Neuronal stem cell (in vitro differentiated cells): Measurements from ENCODE around the gene TMCO6.
"Not testable (repeated sequence)": the region's sequence is repeated elsewhere in the genome, so short reads cannot be mapped to it uniquely, and the experiment has no call there.

Experiments
- DNase-seq: peaks from one replicate; pipeline ENCODE4 v3.0.0-alpha.2; 2013; ENCODE audit warnings: low spot score
- H2AFZ ChIP-seq: one replicate; pipeline ENCODE4 v1.6.1; 2013; ENCODE audit warnings: mild to moderate bottlenecking, low read length, inconsistent platforms
- H2AK5ac ChIP-seq: 2 replicates; pipeline ENCODE4 v1.6.1; 2013; ENCODE audit warnings: low read depth, mild to moderate bottlenecking, inconsistent platforms, low read length, moderate library complexity, mixed read lengths
- H2BK120ac ChIP-seq: 2 replicates; pipeline ENCODE4 v1.6.1; 2013; ENCODE audit warnings: low read depth, mild to moderate bottlenecking, inconsistent platforms, low read length, moderate library complexity, mixed read lengths
- H2BK12ac ChIP-seq: one replicate; pipeline ENCODE4 v1.6.1; 2013; ENCODE audit warnings: low read length, inconsistent platforms
- H2BK15ac ChIP-seq: 2 replicates; pipeline ENCODE4 v1.6.1; 2013; ENCODE audit warnings: mild to moderate bottlenecking, low read length, inconsistent platforms, mixed read lengths
- H2BK5ac ChIP-seq: one replicate; pipeline ENCODE4 v1.6.1; 2013; ENCODE audit warnings: inconsistent platforms, mild to moderate bottlenecking, low read length, moderate library complexity
- H3K14ac ChIP-seq: one replicate; pipeline ENCODE4 v1.6.1; 2013; ENCODE audit warnings: low read length, inconsistent platforms
- H3K18ac ChIP-seq: 2 replicates; pipeline ENCODE4 v1.6.1; 2013; ENCODE audit warnings: low read length, inconsistent platforms
- H3K23ac ChIP-seq: 2 replicates; pipeline ENCODE4 v1.6.1; 2013; ENCODE audit warnings: low read depth, mild to moderate bottlenecking, mixed read lengths, low read length, inconsistent platforms; ENCODE audit not compliant: poor library complexity
- H3K27ac ChIP-seq: replicated peaks from 3 replicates; pipeline ENCODE4 v1.5.1; 2013; ENCODE audit warnings: low read length, inconsistent platforms
- H3K27me3 ChIP-seq, 3 experiments: 2 replicates each; pipeline ENCODE4 v1.6.1; 2013; ENCODE audit warnings: low read length in 3 of 3, mild to moderate bottlenecking in 2 of 3, inconsistent platforms in 1 of 3, low read depth in 1 of 3, mixed read lengths in 1 of 3, moderate library complexity in 1 of 3; ENCODE audit not compliant: control insufficient read depth in 3 of 3, insufficient read depth in 3 of 3
- H3K36me3 ChIP-seq, 2 donors: replicated peaks in 1 of 2; 2 replicates each; pipeline ENCODE4 v1.6.1; 2013; ENCODE audit warnings: low read length in 2 of 2; ENCODE audit not compliant: control insufficient read depth in 2 of 2, insufficient read depth in 2 of 2
- H3K4ac ChIP-seq: 2 replicates; pipeline ENCODE4 v1.6.1; 2013; ENCODE audit warnings: inconsistent platforms, mild to moderate bottlenecking, low read length, moderate library complexity
- H3K4me1 ChIP-seq, 2 donors: 1 replicate in 1 of 2; 2 replicates in 1 of 2; pipeline ENCODE4 v1.6.1; 2013; ENCODE audit warnings: low read length in 2 of 2, low read depth in 1 of 2; ENCODE audit not compliant: control insufficient read depth in 2 of 2, insufficient read depth in 1 of 2
- H3K4me2 ChIP-seq: one replicate; pipeline ENCODE4 v1.6.1; 2013; ENCODE audit warnings: mild to moderate bottlenecking, low read length, inconsistent platforms; ENCODE audit not compliant: insufficient read depth, poor library complexity, severe bottlenecking
- H3K4me3 ChIP-seq, 2 donors: 2 replicates each; pipeline ENCODE4 v1.5.1; 2013; ENCODE audit warnings: low read length in 2 of 2, mild to moderate bottlenecking in 2 of 2, inconsistent platforms in 1 of 2, moderate library complexity in 1 of 2
- H3K79me1 ChIP-seq: one replicate; pipeline ENCODE4 v1.6.1; 2013; ENCODE audit warnings: low read depth, mild to moderate bottlenecking, inconsistent platforms, low read length, moderate library complexity
- H3K9ac ChIP-seq: one replicate; pipeline ENCODE4 v1.6.1; 2013; ENCODE audit warnings: mild to moderate bottlenecking, low read depth, low read length, inconsistent platforms; ENCODE audit not compliant: poor library complexity
- H3K9me3 ChIP-seq, 2 donors: replicated peaks in 1 of 2; 2 replicates each; pipeline versions ENCODE3 to v1.6.1; 2013; ENCODE audit warnings: low read length in 2 of 2, mild to moderate bottlenecking in 2 of 2, inconsistent platforms in 1 of 2, low read depth in 1 of 2, mixed read lengths in 1 of 2, moderate library complexity in 1 of 2; ENCODE audit not compliant: control insufficient read depth in 2 of 2, insufficient read depth in 1 of 2
- H4K8ac ChIP-seq: one replicate; pipeline ENCODE4 v1.6.1; 2013; ENCODE audit warnings: low read depth, mild to moderate bottlenecking, inconsistent platforms, low read length, moderate library complexity
- H4K91ac ChIP-seq: one replicate; pipeline ENCODE4 v1.6.1; 2013; ENCODE audit warnings: low read length, low read depth, mild to moderate bottlenecking, inconsistent platforms; ENCODE audit not compliant: poor library complexity
- WGBS, 2 donors: extraction: QIAGEN DNeasy Blood & Tissue Kit; methylation state at CpG; one replicate each; pipeline ENCODE4 v1.1.7; 2013; ENCODE audit warnings: missing lambda C conversion rate in 2 of 2, mixed read lengths in 1 of 2; ENCODE audit not compliant: insufficient read length in 2 of 2, insufficient replicate concordance in 1 of 2; ENCODE audit errors: extremely low coverage in 2 of 2; 5-methylcytosine and 5-hydroxymethylcytosine counted together

Gene TMCO6

GRCh38 chr5:140600096-140600495, 39.2 kb upstream of the TMCO6 start:
- no peak overlapping the region for H2BK5ac ChIP-seq
- no peak overlapping the region for H3K4me3 ChIP-seq
- H3K4me1 ChIP-seq, result no peaks in the 10 kb centered on the region

GRCh38 chr5:140602147-140602546, 37.1 kb upstream of the TMCO6 start:
- no peak overlapping the region for H4K91ac ChIP-seq
- H2BK5ac ChIP-seq, result no peak overlapping the region
- no peak overlapping the region for H2BK120ac ChIP-seq
- no peak overlapping the region for H3K23ac ChIP-seq
- H3K27ac ChIP-seq, result no peak overlapping the region
- H3K36me3 ChIP-seq, result no peaks in the 10 kb centered on the region
- no peak overlapping the region for H2BK12ac ChIP-seq
- H3K4me3 ChIP-seq, result no peak overlapping the region
- no peaks in the 10 kb centered on the region for H3K4me1 ChIP-seq
- H3K9ac ChIP-seq, result no peak overlapping the region
- H3K4me2 ChIP-seq, result no peak overlapping the region
- DNase-seq, result no peak
- peaks cover 0 to 6% (median 0%) of the 10 kb centered on the region in 3 experiments for H3K27me3 ChIP-seq
- H4K8ac ChIP-seq, result no peak overlapping the region
- no peak overlapping the region for H2AK5ac ChIP-seq
- no peak overlapping the region for H3K14ac ChIP-seq
- WGBS, 2 donors, result no CpG with 5 or more reads among the region's 4 CpGs
- no peak overlapping the region for H2BK15ac ChIP-seq
- no peak overlapping the region for H3K18ac ChIP-seq
- H3K9me3 ChIP-seq, result peaks cover 0 to 2% of the 10 kb centered on the region in 2 donors
- no peaks in the 10 kb centered on the region for H3K79me1 ChIP-seq
- H3K4ac ChIP-seq, result no peak overlapping the region
- no peak overlapping the region for H2AFZ ChIP-seq

More at GRCh38 chr5:140600096-140600495, 39.2 kb upstream of the TMCO6 start:
- H3K4me2 ChIP-seq, result no peak overlapping the region
- no peak overlapping the region for H3K23ac ChIP-seq
- H2AFZ ChIP-seq, result no peak overlapping the region
- H2AK5ac ChIP-seq, result no peak overlapping the region
- no peak overlapping the region for H4K91ac ChIP-seq
- H3K9ac ChIP-seq, result no peak overlapping the region
- no peak overlapping the region for H3K14ac ChIP-seq
- no peak overlapping the region for H2BK15ac ChIP-seq
- no peak overlapping the region for H2BK120ac ChIP-seq
- peaks cover 0 to 6% (median 0%) of the 10 kb centered on the region in 3 experiments for H3K27me3 ChIP-seq
- H3K4ac ChIP-seq, result no peak overlapping the region
- no peak overlapping the region for H3K18ac ChIP-seq
- H3K79me1 ChIP-seq, result no peaks in the 10 kb centered on the region
- no peak for DNase-seq
- H3K9me3 ChIP-seq, result peaks cover 0 to 2% of the 10 kb centered on the region in 2 donors
- H4K8ac ChIP-seq, result no peak overlapping the region
- H3K27ac ChIP-seq, result no peak overlapping the region
- H3K36me3 ChIP-seq, result no peaks in the 10 kb centered on the region
- no peak overlapping the region for H2BK12ac ChIP-seq

- H3K4me3 ChIP-seq, H2BK120ac ChIP-seq, H2BK15ac ChIP-seq, H2BK5ac ChIP-seq, H2BK12ac ChIP-seq, H4K8ac ChIP-seq, H3K4me2 ChIP-seq, H3K4me1 ChIP-seq, H2AFZ ChIP-seq, H3K23ac ChIP-seq, H3K9ac ChIP-seq, H3K27me3 ChIP-seq, H3K18ac ChIP-seq, H3K79me1 ChIP-seq, H3K14ac ChIP-seq, H3K4ac ChIP-seq, H2AK5ac ChIP-seq, H3K27ac ChIP-seq, H3K9me3 ChIP-seq, H4K91ac ChIP-seq, H3K36me3 ChIP-seq, DNase-seq: not testable (repeated sequence)
- WGBS, 2 donors, result no CpG with 5 or more reads among the region's 4 CpGs
Measured at GRCh38 chr5:140603446-140603698, 35.9 kb upstream of the TMCO6 start.

- no peak overlapping the region for H3K9ac ChIP-seq
- H3K18ac ChIP-seq, result no peak overlapping the region
- no peaks in the 10 kb centered on the region for H3K36me3 ChIP-seq
- no peak overlapping the region for H4K91ac ChIP-seq
- H3K27me3 ChIP-seq, result peaks cover 0 to 3% (median 0%) of the 10 kb centered on the region in 3 experiments
- H3K4ac ChIP-seq, result no peak overlapping the region
- no peak overlapping the region for H2BK5ac ChIP-seq
- no peaks in the 10 kb centered on the region for H3K79me1 ChIP-seq
- no peak overlapping the region for H2AK5ac ChIP-seq
- DNase-seq, result no peak
- no peak overlapping the region for H2BK120ac ChIP-seq
- H2AFZ ChIP-seq, result no peak overlapping the region
- no peak overlapping the region for H3K4me3 ChIP-seq
- peaks cover 0 to 2% of the 10 kb centered on the region in 2 donors for H3K9me3 ChIP-seq
- H3K4me1 ChIP-seq, result no peaks in the 10 kb centered on the region
- H2BK12ac ChIP-seq, result no peak overlapping the region
- no peak overlapping the region for H4K8ac ChIP-seq
- WGBS, 2 donors, result no CpG with 5 or more reads among the region's 2 CpGs
- no peak overlapping the region for H3K23ac ChIP-seq
- H3K4me2 ChIP-seq, result no peak overlapping the region
- H3K14ac ChIP-seq, result no peak overlapping the region
- no peak overlapping the region for H2BK15ac ChIP-seq
- H3K27ac ChIP-seq, result no peak overlapping the region
Measured at GRCh38 chr5:140603734-140604133, 35.5 kb upstream of the TMCO6 start.
